GM19328 (cell line): ENCODE measurements around the gene CUBN.

Experiments used
- ATAC-seq: cut with Tn5 transposase; IDR thresholded peaks from one replicate; pipeline ENCODE4 v1.9.1; 2021; ENCODE audit warnings: mild to moderate bottlenecking, moderate library complexity; ENCODE audit not compliant: unreplicated experiment

Gene CUBN

GRCh38 chr10:16891375-16892313 lies 238.0 kb downstream of the CUBN start:
- peak; percentile 46 for ATAC-seq

GRCh38 chr10:16890691-16891090 lies 238.9 kb downstream of the CUBN start:
- no peak for ATAC-seq

DNA sequence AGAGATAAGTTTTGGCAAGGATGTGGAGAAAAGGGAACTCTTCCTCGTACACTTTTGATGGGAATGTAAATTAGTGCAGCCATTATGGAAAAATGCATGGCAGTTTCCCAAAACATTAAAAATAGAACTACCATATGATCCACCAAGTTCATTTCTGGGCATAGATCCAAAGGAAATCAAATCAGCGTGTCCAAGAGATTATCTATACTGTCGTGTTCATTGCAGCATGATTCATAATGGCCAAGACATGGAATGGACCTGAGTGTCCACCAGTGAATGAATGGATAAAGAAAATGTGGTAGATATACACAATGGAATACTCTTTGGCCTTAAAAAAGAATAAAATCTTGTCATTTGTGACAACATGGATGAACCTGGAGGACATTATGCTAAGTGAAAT lies 242.0 kb downstream of the CUBN start:
- no peak for ATAC-seq

GRCh38 chr10:16886031-16886430 lies 243.6 kb downstream of the CUBN start:
- ATAC-seq = no peak

GRCh38 chr10:16884497-16884896 lies 245.1 kb downstream of the CUBN start:
- ATAC-seq = no peak

DNA sequence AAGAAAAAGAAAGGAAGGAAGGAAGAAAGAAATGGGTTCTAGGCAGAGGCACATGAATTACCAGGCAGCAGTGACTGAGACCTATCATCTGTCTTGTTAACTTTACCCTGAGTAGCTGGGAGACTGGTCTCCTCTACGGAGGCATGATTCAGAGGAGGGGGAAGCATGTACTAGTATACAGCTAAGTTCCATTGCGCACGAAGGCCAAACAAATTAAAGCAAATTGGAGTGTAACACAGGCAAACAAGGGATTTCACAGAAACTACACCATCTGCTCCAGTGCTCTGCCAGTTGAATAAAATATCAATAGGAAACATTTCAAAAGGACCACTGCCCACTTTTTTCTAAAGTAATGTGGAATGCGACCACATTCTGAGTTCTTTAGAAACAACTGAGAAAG lies 246.5 kb downstream of the CUBN start:
- no peak for ATAC-seq

DNA sequence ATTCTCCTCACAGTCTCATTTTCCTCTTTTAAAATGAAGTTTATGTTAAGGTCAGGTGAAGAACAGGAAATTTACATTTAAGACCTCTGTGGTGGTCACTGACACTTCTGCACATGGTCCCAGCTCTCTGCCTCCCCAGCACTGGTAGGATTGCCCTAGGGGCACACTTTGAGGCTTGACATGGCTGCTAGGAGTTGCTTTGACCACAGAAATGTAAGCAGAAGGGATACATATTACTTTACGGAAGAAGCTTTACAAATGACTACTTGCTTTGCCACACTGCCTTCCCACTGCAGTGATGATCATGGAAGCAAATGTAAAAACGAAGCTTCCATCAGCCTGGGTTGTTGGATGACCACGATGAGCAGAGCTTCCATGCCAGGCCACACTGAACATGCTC lies 259.3 kb downstream of the CUBN start:
- ATAC-seq = no peak

DNA sequence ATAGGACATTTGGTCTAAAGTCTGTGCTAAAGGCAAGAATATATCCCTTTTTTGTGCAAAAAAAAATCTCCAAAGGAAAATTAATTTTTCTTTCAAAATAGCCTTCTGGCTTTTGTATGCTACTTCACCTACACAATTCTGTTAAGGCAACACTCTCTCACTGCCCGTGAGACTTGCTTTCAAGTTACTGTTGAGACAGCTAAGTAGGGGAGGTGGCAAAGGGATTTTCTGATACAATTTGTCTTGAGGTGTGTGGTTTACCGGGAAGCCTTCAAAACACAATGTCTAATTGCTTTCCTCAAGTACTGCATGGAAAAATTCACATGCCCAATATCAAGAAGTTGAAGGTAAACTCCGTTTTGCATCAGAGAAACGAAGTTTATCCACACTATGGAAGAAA lies 261.6 kb downstream of the CUBN start:
- ATAC-seq = no peak

DNA sequence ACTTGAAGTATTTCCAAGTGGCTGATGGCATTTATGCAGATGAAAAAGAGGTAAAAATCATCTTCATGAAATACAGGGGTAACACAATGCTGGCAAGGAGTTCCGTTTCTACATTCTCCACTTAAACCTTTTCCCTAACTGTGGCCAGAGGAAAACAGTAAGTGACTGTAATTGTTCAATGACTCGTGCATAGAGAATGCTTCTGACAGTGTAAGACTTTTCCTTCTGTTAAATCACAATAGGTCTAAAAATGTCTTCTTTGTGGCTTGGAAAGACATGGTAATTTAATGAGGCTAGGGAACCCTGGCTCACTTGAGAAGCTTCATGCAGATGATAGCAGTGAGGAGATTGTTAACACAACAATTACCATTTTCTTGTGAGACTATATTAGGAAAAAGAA lies 262.1 kb downstream of the CUBN start:
- ATAC-seq = no peak

GRCh38 chr10:16866541-16867275 lies 262.9 kb downstream of the CUBN start:
- ATAC-seq = no peak

DNA sequence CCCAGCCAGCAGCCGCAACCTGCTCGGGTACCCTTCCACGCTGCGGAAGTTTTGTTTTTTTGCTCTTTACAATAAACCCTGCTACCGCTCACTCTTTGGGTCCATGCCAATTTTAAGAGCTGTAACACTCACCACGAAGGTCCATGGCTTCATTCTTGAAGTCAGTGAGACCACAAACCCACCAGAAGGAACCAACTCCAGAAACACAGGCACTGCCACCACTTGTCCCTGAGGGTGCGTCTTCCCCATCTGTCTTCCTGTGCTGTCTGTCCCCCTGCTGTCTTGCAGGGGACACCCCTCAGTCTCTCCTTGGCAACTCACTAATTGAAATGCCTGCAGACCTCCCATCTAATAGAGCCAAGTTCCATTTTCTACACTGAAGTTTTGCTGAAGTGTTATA lies 263.8 kb downstream of the CUBN start:
- no peak for ATAC-seq

DNA sequence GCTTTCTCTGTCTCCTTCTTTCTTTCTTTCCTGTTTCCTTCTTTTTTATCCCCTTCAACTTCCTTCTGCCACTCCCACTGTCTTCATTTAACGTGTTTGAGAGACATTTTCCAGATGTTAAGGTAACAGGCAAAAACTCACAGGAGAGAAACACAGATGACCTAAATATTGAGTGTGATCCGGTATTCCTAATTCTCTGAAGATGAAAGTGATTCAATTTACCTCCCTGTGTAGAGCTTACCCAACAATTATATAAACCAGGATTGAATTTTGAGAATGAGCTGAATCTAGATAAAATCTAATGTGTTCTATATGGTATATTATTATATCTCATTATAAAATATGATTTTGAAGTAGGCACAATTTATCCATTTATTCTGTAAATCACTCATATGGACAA lies 265.8 kb downstream of the CUBN start:
- ATAC-seq = no peak

- ATAC-seq = no peak
Measured at GRCh38 chr10:16857419-16857818, 272.2 kb downstream of the CUBN start.

- ATAC-seq = no peak
Measured at GRCh38 chr10:16856567-16856966, 273.0 kb downstream of the CUBN start.

DNA sequence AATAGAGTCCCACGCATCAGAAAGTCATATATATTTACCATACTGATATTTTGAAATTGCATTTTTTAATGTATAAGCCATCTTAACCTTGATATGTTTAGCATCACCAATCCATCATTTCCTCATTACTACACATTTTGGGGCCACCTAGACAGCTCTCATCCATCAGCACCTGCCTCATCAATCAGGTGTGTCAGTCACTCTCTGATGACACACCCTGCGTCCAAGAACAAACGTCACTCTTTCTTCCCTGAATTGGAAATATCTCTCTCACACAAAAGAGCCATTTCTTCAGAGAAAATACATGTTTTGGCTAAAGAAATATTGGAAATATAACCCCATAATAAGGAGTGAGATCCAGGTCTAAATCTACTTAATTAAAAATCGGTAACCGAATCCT lies 273.5 kb downstream of the CUBN start:
- ATAC-seq = no peak

DNA sequence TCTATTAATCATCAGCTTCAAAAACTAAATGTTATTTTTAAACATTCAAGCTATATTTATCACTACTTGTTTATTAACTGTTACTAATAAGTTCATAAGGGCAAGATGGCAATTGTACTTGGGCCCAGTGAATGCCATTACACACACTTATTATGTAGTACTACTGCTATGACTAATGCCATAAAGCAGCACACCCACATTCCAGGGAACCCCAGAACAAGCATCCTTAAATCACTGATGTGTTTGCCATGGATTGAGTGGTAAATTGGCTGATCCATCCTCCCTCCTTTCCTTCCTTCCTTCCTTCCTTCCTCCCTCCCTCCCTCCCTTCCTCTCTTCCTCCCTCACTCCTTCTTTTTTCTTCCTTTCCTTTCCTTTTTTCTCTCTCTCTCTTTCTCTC lies 275.0 kb downstream of the CUBN start:
- no peak for ATAC-seq

DNA sequence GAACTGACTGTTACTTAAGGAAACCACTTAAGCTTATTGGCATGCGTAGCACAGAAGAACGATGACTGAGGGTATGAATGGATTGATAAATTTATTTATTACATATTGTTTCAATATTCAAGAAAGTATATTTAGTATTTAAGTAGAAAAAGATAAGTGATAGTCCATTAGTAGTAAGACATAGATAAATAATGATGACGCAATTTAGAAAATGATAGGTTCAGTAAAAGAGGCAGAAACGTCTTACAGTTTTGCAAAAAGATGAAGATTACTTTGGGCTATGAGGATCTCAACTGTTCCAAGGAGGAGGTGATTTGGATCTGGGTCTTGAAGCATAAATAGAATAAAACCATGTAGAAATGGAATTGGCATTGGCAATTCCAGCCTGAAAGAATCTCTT lies 275.8 kb downstream of the CUBN start:
- no peak for ATAC-seq

DNA sequence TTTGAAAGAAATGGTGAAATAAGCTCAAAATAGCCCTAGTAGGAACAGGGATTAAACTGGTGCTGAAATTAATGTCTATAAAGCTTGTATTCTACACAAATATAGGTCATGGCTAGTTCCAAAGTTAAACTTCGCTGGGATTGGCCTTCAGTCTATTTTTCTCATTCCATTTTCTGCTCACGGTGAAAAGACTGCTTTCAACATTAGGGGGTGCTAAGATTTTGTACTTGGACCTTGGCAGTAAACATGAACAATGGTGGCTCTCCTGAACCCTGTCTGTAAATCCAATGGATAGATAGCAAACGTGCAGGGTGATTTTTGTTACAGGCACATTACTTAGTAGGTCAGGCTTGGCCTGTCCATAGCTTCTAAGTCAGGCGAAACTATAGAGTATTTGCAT lies 276.4 kb downstream of the CUBN start:
- no peak for ATAC-seq

DNA sequence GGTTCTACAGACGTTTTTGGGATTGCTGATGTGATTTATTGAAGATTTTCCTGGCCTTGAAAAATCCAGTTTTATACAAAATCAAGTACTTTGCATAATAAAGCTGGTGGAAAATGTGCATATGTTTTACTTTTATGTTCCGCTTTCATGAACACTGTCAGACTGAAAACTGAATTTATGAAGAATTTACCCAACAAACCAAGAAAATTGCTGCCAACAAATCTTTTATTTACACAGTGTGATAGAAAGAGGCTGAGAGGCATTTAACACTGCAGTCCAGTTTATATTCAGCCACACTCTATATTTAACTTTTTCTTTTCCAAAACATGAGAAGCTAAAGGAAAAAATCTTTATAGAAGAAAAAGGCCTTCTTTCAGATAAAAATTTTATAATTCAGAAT lies 277.0 kb downstream of the CUBN start:
- ATAC-seq = no peak

- no peak for ATAC-seq
Measured at GRCh38 chr10:16848562-16849154, 281.0 kb downstream of the CUBN start.

DNA sequence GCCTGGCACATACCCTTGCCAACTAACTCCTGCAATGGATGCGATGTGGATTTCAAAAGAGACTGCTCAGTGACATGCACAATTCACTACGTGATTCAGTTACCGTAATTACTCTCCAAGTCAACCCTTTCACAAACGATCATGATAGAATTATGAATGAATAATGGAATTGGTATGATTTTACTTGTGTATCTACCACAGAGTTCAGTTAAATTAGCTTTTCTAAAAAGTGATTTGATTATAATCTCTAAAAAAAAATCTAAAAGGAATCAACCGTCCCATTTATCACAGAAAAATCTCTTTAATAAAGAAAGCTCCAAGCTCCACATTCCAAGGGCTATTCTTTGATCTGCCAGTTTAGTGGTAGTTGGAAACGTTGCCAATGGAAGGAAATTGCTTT lies 282.0 kb downstream of the CUBN start:
- ATAC-seq = no peak

GRCh38 chr10:16845248-16845647 lies 284.4 kb downstream of the CUBN start:
- ATAC-seq = no peak
